H1 (cell line): ENCODE measurements around the gene SLC38A8. TPM values are rescaled to one million over a fixed set of nuclear protein-coding genes. Genes with fewer than 3 reads are reported as not detected.

Experiments
- CTCF ChIA-PET: fragments of 300-600 bp; sonication (Branson Sonifier 250); formaldehyde crosslinking; loops from one replicate; lab custom pipeline; 2021; ENCODE audit not compliant: partially characterized antibody; lab: Charles Lee
- POLR2A ChIA-PET: fragments of 300-600 bp; sonication (Branson Sonifier 250); formaldehyde crosslinking; loops from one replicate; lab custom pipeline; 2021; ENCODE audit warnings: inconsistent platforms; ENCODE audit not compliant: partially characterized antibody; lab: Charles Lee
- DNase-seq, 2 experiments: peaks; one replicate each; pipeline versions ENCODE4 v3.0.0 to v3.0.0-alpha.2; 2010 to 2022; ENCODE audit warnings: low spot score in 2 of 2, low read depth in 1 of 2, mixed read lengths in 1 of 2
- FAIRE-seq: peaks from 2 replicates; lab custom pipeline; 2011; peaks lifted over from hg19 to GRCh38; lab: Jason Lieb, UNC
- H2AFZ ChIP-seq: 2 replicates; pipeline ENCODE4 v1.8.1; 2012; ENCODE audit warnings: low read length, inconsistent platforms
- H2AK5ac ChIP-seq: 2 replicates; pipeline ENCODE4 v1.6.1; 2013; ENCODE audit warnings: low read depth, low read length
- H2BK120ac ChIP-seq: replicated peaks from 2 replicates; pipeline ENCODE3; 2013; ENCODE audit warnings: low read depth, low read length, inconsistent platforms
- H2BK12ac ChIP-seq: 2 replicates; pipeline ENCODE4 v1.6.1; 2013; ENCODE audit warnings: low read depth, low read length
- H2BK15ac ChIP-seq: 2 replicates; pipeline ENCODE4 v1.6.1; 2013; ENCODE audit warnings: low read length
- H2BK20ac ChIP-seq: 2 replicates; pipeline ENCODE4 v1.6.1; 2013; ENCODE audit warnings: low read length
- H2BK5ac ChIP-seq: 2 replicates; pipeline ENCODE4 v1.6.1; 2013; ENCODE audit warnings: low read depth, low read length
- H3K14ac ChIP-seq: 2 replicates; pipeline ENCODE4 v1.6.1; 2013; ENCODE audit warnings: inconsistent platforms; ENCODE audit not compliant: insufficient read length
- H3K18ac ChIP-seq: 2 replicates; pipeline ENCODE4 v1.6.1; 2013; ENCODE audit warnings: low read length; ENCODE audit errors: extremely low read depth
- H3K23ac ChIP-seq: 2 replicates; pipeline ENCODE4 v1.6.1; 2013; ENCODE audit warnings: inconsistent platforms; ENCODE audit not compliant: insufficient read length
- H3K23me2 ChIP-seq: 2 replicates; pipeline ENCODE4 v1.6.1; 2013; ENCODE audit warnings: low read depth, low read length
- H3K27ac ChIP-seq: 2 replicates; pipeline ENCODE4 v1.6.1; 2011; ENCODE audit warnings: low read depth, low read length, inconsistent platforms
- H3K27me3 ChIP-seq, 4 experiments: replicated peaks in 1 of 4; 1 replicate in 1 of 4; 2 replicates in 3 of 4; pipeline versions ENCODE4 v1.6.1 to v1.8.1; 2011 to 2013; ENCODE audit warnings: low read length in 3 of 4, mild to moderate bottlenecking in 3 of 4, inconsistent platforms in 2 of 4, mixed read lengths in 2 of 4, moderate library complexity in 1 of 4; ENCODE audit not compliant: control insufficient read depth in 3 of 4, insufficient read depth in 3 of 4; ENCODE audit errors: extremely low read depth in 1 of 4
- H3K36me3 ChIP-seq, 4 experiments: 2 replicates each; pipeline versions ENCODE4 v1.6.1 to v1.8.1; 2011 to 2013; ENCODE audit warnings: mild to moderate bottlenecking in 4 of 4, low read length in 3 of 4, moderate library complexity in 2 of 4, control low read depth in 1 of 4, inconsistent platforms in 1 of 4; ENCODE audit not compliant: insufficient read depth in 4 of 4, control insufficient read depth in 2 of 4
- H3K4ac ChIP-seq: replicated peaks from 2 replicates; pipeline ENCODE3; 2013; ENCODE audit warnings: low read length, low read depth, mixed read lengths, inconsistent platforms; ENCODE audit not compliant: insufficient read length
- H3K4me1 ChIP-seq, 4 experiments: replicated peaks in 1 of 4; 1 replicate in 1 of 4; 2 replicates in 3 of 4; pipeline versions ENCODE4 v1.6.1 to v1.8.1; 2011 to 2013; ENCODE audit warnings: low read length in 3 of 4, inconsistent platforms in 2 of 4, mixed read lengths in 1 of 4; ENCODE audit not compliant: insufficient read depth in 4 of 4, control insufficient read depth in 3 of 4
- H3K4me2 ChIP-seq, 2 experiments: 2 replicates each; pipeline versions ENCODE4 v1.6.1 to v1.8.1; 2011 to 2013; ENCODE audit warnings: low read depth in 2 of 2, low read length in 2 of 2, control low read depth in 1 of 2, inconsistent platforms in 1 of 2, mild to moderate bottlenecking in 1 of 2; ENCODE audit not compliant: insufficient read depth in 1 of 2
- H3K4me3 ChIP-seq, 4 experiments: fragments of 200-600, 300-600 bp in 1 of 4; sonication (generic), shearing (Covaris generic), sonication (Bioruptor Twin) in 1 of 4; 2 replicates each; pipeline versions ENCODE4 v1.5.1 to v1.8.1; 2011 to 2016; ENCODE audit warnings: low read length in 4 of 4, low read depth in 3 of 4, control low read depth in 2 of 4, inconsistent platforms in 2 of 4, mild to moderate bottlenecking in 2 of 4, mixed read lengths in 1 of 4, moderate library complexity in 1 of 4; ENCODE audit not compliant: insufficient read depth in 2 of 4; ENCODE audit errors: extremely low read depth in 1 of 4
- H3K56ac ChIP-seq: replicated peaks from 2 replicates; pipeline ENCODE3; 2013; ENCODE audit warnings: low read depth, mild to moderate bottlenecking, mixed read lengths, low read length, inconsistent platforms; ENCODE audit not compliant: insufficient read length
- H3K79me1 ChIP-seq: 2 replicates; pipeline ENCODE4 v1.6.1; 2013; ENCODE audit warnings: low read depth, low read length, control low read depth
- H3K79me2 ChIP-seq, 2 experiments: 2 replicates each; pipeline versions ENCODE4 v1.6.1 to v1.8.1; 2012 to 2013; ENCODE audit warnings: low read length in 2 of 2, mild to moderate bottlenecking in 2 of 2, inconsistent platforms in 1 of 2; ENCODE audit not compliant: insufficient read depth in 2 of 2, control insufficient read depth in 1 of 2
- H3K9ac ChIP-seq, 4 experiments: replicated peaks in 1 of 4; 1 replicate in 1 of 4; 2 replicates in 3 of 4; pipeline versions ENCODE4 v1.6.1 to v1.8.1; 2011 to 2013; ENCODE audit warnings: low read depth in 3 of 4, low read length in 3 of 4, control low read depth in 2 of 4, mild to moderate bottlenecking in 2 of 4, moderate library complexity in 2 of 4, inconsistent platforms in 1 of 4; ENCODE audit errors: extremely low read depth in 1 of 4
- H3K9me3 ChIP-seq, 2 experiments: 2 replicates each; pipeline versions ENCODE4 v1.6.1 to v1.8.1; 2012 to 2013; ENCODE audit warnings: mild to moderate bottlenecking in 2 of 2, moderate library complexity in 2 of 2, control low read depth in 1 of 2, inconsistent platforms in 1 of 2, low read depth in 1 of 2, low read length in 1 of 2, mixed read lengths in 1 of 2; ENCODE audit not compliant: insufficient read depth in 2 of 2
- H4K20me1 ChIP-seq, 2 experiments: replicated peaks in 1 of 2; 2 replicates each; pipeline versions ENCODE3 to v1.8.1; 2011 to 2013; ENCODE audit warnings: inconsistent platforms in 2 of 2, low read length in 2 of 2, mild to moderate bottlenecking in 1 of 2; ENCODE audit not compliant: insufficient read depth in 2 of 2, control insufficient read depth in 1 of 2
- H4K5ac ChIP-seq: 2 replicates; pipeline ENCODE4 v1.6.1; 2013; ENCODE audit warnings: low read length, low read depth, mixed read lengths, inconsistent platforms; ENCODE audit not compliant: insufficient read length
- H4K8ac ChIP-seq: 2 replicates; pipeline ENCODE4 v1.8.0; 2013; ENCODE audit warnings: mild to moderate bottlenecking, moderate library complexity, low read length, inconsistent platforms; ENCODE audit not compliant: insufficient read depth; ENCODE audit errors: extremely low read depth
- H4K91ac ChIP-seq: replicated peaks from 2 replicates; pipeline ENCODE3; 2013; ENCODE audit warnings: low read length, mixed read lengths, inconsistent platforms; ENCODE audit not compliant: insufficient read length
- ASH2L ChIP-seq: fragments of 200-600, 300-600 bp; sonication (generic); IDR thresholded peaks from one replicate; pipeline ENCODE4 v1.7.1; 2017; ENCODE audit warnings: low read length
- BRCA1 ChIP-seq: IDR thresholded peaks from 2 replicates; pipeline ENCODE4 v1.6.1; 2012; ENCODE audit warnings: low read depth, low read length, improper control_type of control experiment
- GTF2F1 ChIP-seq: IDR thresholded peaks from 2 replicates; pipeline ENCODE4 v1.6.1; 2012; ENCODE audit warnings: low read depth, low read length, improper control_type of control experiment, borderline replicate concordance
- POU5F1 ChIP-seq: IDR thresholded peaks from 2 replicates; pipeline ENCODE4 v1.6.1; 2011; ENCODE audit warnings: low read depth, mild to moderate bottlenecking, low read length, moderate library complexity
- SIN3A ChIP-seq, 2 experiments: IDR thresholded peaks in 1 of 2; conservative IDR thresholded peaks in 1 of 2; 2 replicates each; pipeline ENCODE4 v1.6.1; 2011 to 2012; ENCODE audit warnings: low read length in 2 of 2, improper control_type of control experiment in 1 of 2, low read depth in 1 of 2, mild to moderate bottlenecking in 1 of 2
- SP4 ChIP-seq: IDR thresholded peaks from 2 replicates; pipeline ENCODE4 v1.6.1; 2012; ENCODE audit warnings: low read length, inconsistent platforms
- WGBS, 2 experiments: shearing (Covaris generic) in 1 of 2; methylation state at CpG; one replicate each; pipeline versions ENCODE4 v1.1.6 to v1.1.7; 2013 to 2015; ENCODE audit warnings: low lambda C conversion rate in 2 of 2, mixed read lengths in 2 of 2, inconsistent platforms in 1 of 2, low coverage in 1 of 2, missing lambda C conversion rate in 1 of 2; ENCODE audit not compliant: insufficient replicate concordance in 2 of 2, insufficient coverage in 1 of 2, insufficient read length in 1 of 2; ENCODE audit errors: extremely low coverage in 1 of 2, missing lambda C conversion rate in 1 of 2; 5-methylcytosine and 5-hydroxymethylcytosine counted together
- polyA plus RNA-seq, 7 experiments: library from polyadenylated mRNA; depleted of rRNA in 3 of 7; stranded (reverse) in 5 of 7; unstranded in 2 of 7; fragments of >200 nt in 5 of 7; fragments of 200-250 nt in 2 of 7; gene quantifications; 1 replicate in 5 of 7; 2 replicates in 1 of 7; 4 replicates in 1 of 7; pipeline versions ENCODE4 v1.2.1 to v1.2.3, GENCODE V29; 2011 to 2013; ENCODE audit warnings: missing spikeins in 2 of 7, mixed read lengths in 2 of 7
- total RNA-seq: library from RNA; stranded (reverse); fragmentation: NEBNext Ultra II Directional; extraction: Animal tissue kit (Norgen Biotek cat#: 25700); gene quantifications from 2 replicates; pipeline ENCODE4 v1.2.1, GENCODE V29; 2021

SLC38A8 gene
- total and polyA plus RNA-seq, 2 of the 8 experiments (the other 6 are each of a cell fraction or from before 2014, with no cell fraction given) = 0.08 TPM; not detected in 1

GRCh38 chr16:84047626-84048025 is 5.0 kb upstream of the SLC38A8 start:
- Histone ChIP-seq H2AK5ac (no peak overlapping the region), H4K20me1 (peaks cover 0 to 2% of the 10 kb centered on the region in 2 experiments), H3K4me2 (no peak overlapping the region), H4K91ac (no peak overlapping the region), H4K5ac (no peak overlapping the region), H3K4me1 (peaks cover 0 to 12% (median 9%) of the 10 kb centered on the region in 4 experiments; a peak in 6 of 7 replicates), H3K79me2 (no peaks in the 10 kb centered on the region), H2BK120ac (no peak overlapping the region), H3K36me3 (peaks cover 0 to 5% (median 0%) of the 10 kb centered on the region in 4 experiments; a peak in 2 of 8 replicates), H4K8ac (no peak overlapping the region), H3K23ac (no peak overlapping the region), H3K79me1 (no peaks in the 10 kb centered on the region), H3K9me3 (no peaks in the 10 kb centered on the region), H3K14ac (no peak overlapping the region), H3K18ac (no peak overlapping the region), H3K23me2 (no peaks in the 10 kb centered on the region), H3K4ac (no peak overlapping the region), H2AFZ (no peak overlapping the region), H3K9ac (no peak overlapping the region), H3K27me3 (no peaks in the 10 kb centered on the region; a peak in 1 of 7 replicates), H2BK20ac (no peak overlapping the region), H3K4me3 (no peak overlapping the region), H2BK15ac (no peak overlapping the region), H3K27ac (no peak overlapping the region), H2BK12ac (no peak overlapping the region), H3K56ac (no peak overlapping the region), H2BK5ac (no peak overlapping the region)
- POLR2A ChIA-PET = interaction anchor here (1.8 kb wide), 1 partner anchor 91 kb away, joined by 4 read pairs; no protein-coding TSS in a partner anchor
- FAIRE-seq (no peak), DNase-seq (no peak)
- 94% methylated on average over 6 of the region's 6 CpGs; no CpG with 5 or more reads in 1 of the 2 experiments for WGBS, 2 experiments
- CTCF ChIA-PET = interaction anchor here (0.6 to 12.8 kb wide), 11 partner anchors 10 to 318 kb away, joined by 4 to 267 read pairs (median 6); partner anchors contain the start of gene OSGIN1
- TF ChIP-seq POU5F1 = no peak
- no peak for TF ChIP-seq SP4
- no peak for TF ChIP-seq ASH2L
- no peak for TF ChIP-seq BRCA1
- TF ChIP-seq SIN3A (conservative IDR thresholded peaks at IDR 0.05 in 1 of 2, IDR thresholded peaks at IDR 0.05 in 1 of 2; ENCODE audit: low read depth in 1 of 2, low read length in 2 of 2) = no peak
- TF ChIP-seq GTF2F1 = no peak
